COLO668 (cell line): ENCODE results near the gene BICDL2.

Experiments
- DNase-seq: peaks from one replicate; lab custom pipeline; 2025; ENCODE audit not compliant: unreplicated experiment; lab: John Stamatoyannopoulos, UW

BICDL2 gene

GRCh38 chr16:3050487-3050886 lies 13.7 kb upstream of the BICDL2 start:
- DNase-seq, result no peak

GRCh38 chr16:3049921-3050481 lies 13.3 kb upstream of the BICDL2 start:
- DNase-seq, result no peak

- no peak for DNase-seq
Measured at GRCh38 chr16:3047387-3047720, 10.6 kb upstream of the BICDL2 start.

- no peak for DNase-seq
Measured at GRCh38 chr16:3046641-3047386, 10.1 kb upstream of the BICDL2 start.

GRCh38 chr16:3045758-3046640 lies 9.3 kb upstream of the BICDL2 start, which contains the start of gene MMP25:
TSS of gene MMP25 (plus strand) at chr16:3046561. CDS start at chr16:3046918, 357 bp downstream.
- DNase-seq, result peak; percentile 42

- no peak for DNase-seq
Measured at GRCh38 chr16:3044708-3045107, 8.0 kb upstream of the BICDL2 start.

- no peak for DNase-seq
Measured at GRCh38 chr16:3042376-3042775, 5.6 kb upstream of the BICDL2 start.

GRCh38 chr16:3038896-3039295 lies 2.2 kb upstream of the BICDL2 start:
- no peak for DNase-seq

- peak; percentile 56 for DNase-seq
Measured at GRCh38 chr16:3038256-3038655, 1.5 kb upstream of the BICDL2 start.

GRCh38 chr16:3035972-3036725 lies 595 bp downstream of the BICDL2 start:
- peak; percentile 72 for DNase-seq

- DNase-seq, result peak; percentile 77
Measured at GRCh38 chr16:3035289-3035971, 1.3 kb downstream of the BICDL2 start.

- DNase-seq, result no peak
Measured at GRCh38 chr16:3032624-3033023, 4.1 kb downstream of the BICDL2 start.

- DNase-seq, result no peak
Measured at GRCh38 chr16:3030222-3031212, 6.2 kb downstream of the BICDL2 start.

- no peak for DNase-seq
Measured at GRCh38 chr16:3029491-3030221, 7.1 kb downstream of the BICDL2 start.

- DNase-seq, result no peak
Measured at GRCh38 chr16:3028716-3029319, 7.9 kb downstream of the BICDL2 start.

- DNase-seq, result peak; percentile 94
Measured at GRCh38 chr16:3027983-3028715, 8.6 kb downstream of the BICDL2 start.

- no peak for DNase-seq
Measured at GRCh38 chr16:3027489-3027795, 9.3 kb downstream of the BICDL2 start.
